H1 (cell line): ENCODE data around the gene RBM26.

Experiments
- EZH2 ChIP-seq: fragments of 200-600 bp; sonication (generic); IDR thresholded peaks from 2 replicates; pipeline ENCODE4 v1.7.1; 2012; ENCODE audit warnings: low read depth, mild to moderate bottlenecking, moderate library complexity, low read length, inconsistent platforms; ENCODE audit not compliant: severe bottlenecking
- GABPA ChIP-seq: IDR thresholded peaks from 2 replicates; pipeline ENCODE4 v1.6.1; 2011; ENCODE audit warnings: mild to moderate bottlenecking, low read length, moderate library complexity, borderline replicate concordance; ENCODE audit not compliant: insufficient read depth
- POLR2AphosphoS5 ChIP-seq: IDR thresholded peaks from 2 replicates; pipeline ENCODE4 v1.6.1; 2011; ENCODE audit warnings: low read depth, low read length
- RXRA ChIP-seq: IDR thresholded peaks from 2 replicates; pipeline ENCODE4 v1.6.1; 2011; ENCODE audit warnings: low read depth, mild to moderate bottlenecking, low read length, moderate library complexity; ENCODE audit not compliant: insufficient read depth
- TF ChIP-seq, protein P1 (sequence below), 3 experiments: IDR thresholded peaks; 1 replicate in 2 of 3; 2 replicates in 1 of 3; pipeline versions ENCODE4 v1.5.1 to v1.6.1; 2011; ENCODE audit warnings: low read length in 3 of 3, mild to moderate bottlenecking in 3 of 3, inconsistent platforms in 2 of 3, low read depth in 1 of 3, moderate library complexity in 1 of 3; ENCODE audit not compliant: insufficient read depth in 1 of 3; ENCODE audit errors: control extremely low read depth in 1 of 3

DNA sequence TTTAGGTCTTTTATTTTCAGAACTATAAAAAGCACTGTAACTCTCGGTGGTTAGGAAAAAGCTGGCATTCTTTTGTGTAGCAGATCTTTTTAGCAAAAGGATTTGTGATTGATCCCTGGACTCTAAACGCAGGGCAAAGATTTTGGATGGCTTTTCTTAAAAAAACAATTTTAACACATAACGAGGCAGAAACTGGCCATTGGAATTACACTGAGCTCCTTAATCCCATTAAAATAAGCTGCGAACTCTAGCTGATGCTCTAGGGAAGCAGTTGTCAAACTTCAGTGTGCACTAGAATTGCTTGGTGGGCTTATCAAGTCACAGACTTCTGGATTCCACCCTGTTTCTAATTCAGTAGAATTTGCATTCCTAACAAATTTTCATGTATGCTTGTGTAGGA lies 41.1 kb upstream of the RBM26 start:
- TF ChIP-seq POLR2AphosphoS5 (no peak), GABPA (no peak), EZH2 (no peak), RXRA (no peak)
- TF ChIP-seq, protein P1, sequence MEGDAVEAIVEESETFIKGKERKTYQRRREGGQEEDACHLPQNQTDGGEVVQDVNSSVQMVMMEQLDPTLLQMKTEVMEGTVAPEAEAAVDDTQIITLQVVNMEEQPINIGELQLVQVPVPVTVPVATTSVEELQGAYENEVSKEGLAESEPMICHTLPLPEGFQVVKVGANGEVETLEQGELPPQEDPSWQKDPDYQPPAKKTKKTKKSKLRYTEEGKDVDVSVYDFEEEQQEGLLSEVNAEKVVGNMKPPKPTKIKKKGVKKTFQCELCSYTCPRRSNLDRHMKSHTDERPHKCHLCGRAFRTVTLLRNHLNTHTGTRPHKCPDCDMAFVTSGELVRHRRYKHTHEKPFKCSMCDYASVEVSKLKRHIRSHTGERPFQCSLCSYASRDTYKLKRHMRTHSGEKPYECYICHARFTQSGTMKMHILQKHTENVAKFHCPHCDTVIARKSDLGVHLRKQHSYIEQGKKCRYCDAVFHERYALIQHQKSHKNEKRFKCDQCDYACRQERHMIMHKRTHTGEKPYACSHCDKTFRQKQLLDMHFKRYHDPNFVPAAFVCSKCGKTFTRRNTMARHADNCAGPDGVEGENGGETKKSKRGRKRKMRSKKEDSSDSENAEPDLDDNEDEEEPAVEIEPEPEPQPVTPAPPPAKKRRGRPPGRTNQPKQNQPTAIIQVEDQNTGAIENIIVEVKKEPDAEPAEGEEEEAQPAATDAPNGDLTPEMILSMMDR (IDR thresholded peaks at IDR 0.05; ENCODE audit: control extremely low read depth in 1 of 3, insufficient read depth in 1 of 3, low read depth in 1 of 3, low read length in 3 of 3): no peak
